KOPT-K1 (cell line): ENCODE results near the gene THEM4.

Source experiments
- H3K27ac ChIP-seq: fragments of 200-600 bp; sonication (generic); 2 replicates; pipeline ENCODE4 v1.5.1; 2016; ENCODE audit warnings: antibody characterized with exemption, mild to moderate bottlenecking, low read depth, low read length; ENCODE audit not compliant: poor library complexity, severe bottlenecking
- H3K36me3 ChIP-seq: fragments of 200-600 bp; sonication (generic); 2 replicates; pipeline ENCODE4 v1.5.1; 2017; ENCODE audit warnings: antibody characterized with exemption, mild to moderate bottlenecking, low read length, moderate library complexity; ENCODE audit not compliant: insufficient read depth
- H3K9me3 ChIP-seq: fragments of 200-600 bp; sonication (generic); 2 replicates; pipeline ENCODE4 v1.5.1; 2017; ENCODE audit warnings: antibody characterized with exemption, low read length, mild to moderate bottlenecking; ENCODE audit not compliant: insufficient read depth, poor library complexity, severe bottlenecking

THEM4 gene

GRCh38 chr1:151831256-151831591 is 78.1 kb downstream of the THEM4 start:
- Histone ChIP-seq H3K9me3 (no peaks in the 10 kb centered on the region), H3K27ac (no peak overlapping the region), H3K36me3 (no peaks in the 10 kb centered on the region)

DNA sequence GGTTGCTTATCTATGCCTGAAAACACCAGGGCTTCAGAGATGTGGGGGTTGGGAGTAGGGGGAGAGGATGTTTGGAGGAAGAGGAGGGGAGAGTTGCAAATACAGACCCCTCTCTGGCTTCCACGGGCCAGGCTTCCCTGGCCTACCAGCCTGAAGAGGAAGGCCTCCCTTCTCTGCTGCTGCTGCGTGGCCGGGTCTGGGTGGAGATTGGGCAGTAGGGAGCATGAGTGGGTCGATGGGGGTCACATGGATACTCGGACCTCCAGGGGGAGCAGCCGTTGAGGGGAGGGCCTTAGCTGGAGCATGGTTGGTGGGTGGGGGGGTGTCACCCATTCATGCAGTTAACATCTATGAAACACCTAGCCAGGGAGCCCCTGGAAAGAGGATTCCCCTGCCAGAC is 79.3 kb downstream of the THEM4 start:
- Histone ChIP-seq H3K9me3 (no peaks in the 10 kb centered on the region), H3K27ac (peak overlapping the region; percentile 70), H3K36me3 (no peaks in the 10 kb centered on the region)

GRCh38 chr1:151829352-151830046 is 79.8 kb downstream of the THEM4 start:
- peak overlapping the region; percentile 70 for H3K27ac ChIP-seq
- no peaks in the 10 kb centered on the region for H3K9me3 ChIP-seq
- H3K36me3 ChIP-seq: no peaks in the 10 kb centered on the region

DNA sequence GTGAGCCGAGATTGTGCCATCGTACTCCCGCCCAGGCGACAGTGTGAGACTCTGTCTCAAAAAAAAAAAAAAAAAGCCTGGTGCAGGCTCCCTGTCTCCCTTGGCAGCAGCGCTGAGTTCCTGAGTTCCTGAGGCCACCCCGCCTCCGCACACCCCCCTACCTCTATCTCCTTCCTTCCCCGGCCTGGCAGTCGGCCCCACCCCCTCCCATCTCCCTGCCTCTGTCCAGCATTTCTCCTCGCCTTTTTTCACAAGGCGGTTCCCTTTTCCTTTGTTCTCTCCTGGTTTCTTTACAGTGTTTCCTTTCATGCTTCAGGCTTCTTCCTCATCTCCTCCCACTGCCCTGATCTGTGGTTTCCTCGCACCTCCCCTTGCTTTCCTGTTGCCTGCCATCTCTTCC is 80.4 kb downstream of the THEM4 start:
- no peaks in the 10 kb centered on the region for H3K9me3 ChIP-seq
- H3K27ac ChIP-seq: peak overlapping the region; percentile 70
- H3K36me3 ChIP-seq: no peaks in the 10 kb centered on the region

GRCh38 chr1:151827853-151828252 is 81.5 kb downstream of the THEM4 start:
- no peaks in the 10 kb centered on the region for H3K36me3 ChIP-seq
- H3K27ac ChIP-seq: peak overlapping the region; percentile 70
- H3K9me3 ChIP-seq: no peaks in the 10 kb centered on the region

GRCh38 chr1:151825751-151826660 is 83.3 kb downstream of the THEM4 start:
- no peaks in the 10 kb centered on the region for H3K9me3 ChIP-seq
- H3K27ac ChIP-seq: peak overlapping the region; percentile 16
- H3K36me3 ChIP-seq: no peaks in the 10 kb centered on the region

DNA sequence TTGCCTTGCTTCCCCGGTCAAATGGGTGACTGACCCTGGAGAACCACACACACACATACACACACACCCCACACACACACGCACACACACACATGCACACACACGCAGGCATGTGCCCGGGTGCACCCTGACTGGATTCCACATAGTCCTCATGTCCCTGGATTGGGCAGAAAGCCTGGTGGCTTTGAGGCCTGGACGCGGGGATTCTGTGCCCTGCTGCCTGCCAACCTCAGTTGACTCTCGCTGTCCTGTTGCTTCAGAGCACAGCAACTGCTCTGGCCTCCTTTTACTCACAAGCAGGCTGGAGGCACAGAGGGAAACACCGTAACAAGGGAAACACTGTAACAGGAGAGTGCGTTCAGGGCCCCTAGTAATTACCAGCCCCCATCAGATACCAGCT is 84.1 kb downstream of the THEM4 start:
- Histone ChIP-seq H3K27ac (no peak overlapping the region), H3K9me3 (no peaks in the 10 kb centered on the region), H3K36me3 (no peaks in the 10 kb centered on the region)
